ENCODE data around the gene SPARCL1.

The SPARCL1 gene

DNA sequence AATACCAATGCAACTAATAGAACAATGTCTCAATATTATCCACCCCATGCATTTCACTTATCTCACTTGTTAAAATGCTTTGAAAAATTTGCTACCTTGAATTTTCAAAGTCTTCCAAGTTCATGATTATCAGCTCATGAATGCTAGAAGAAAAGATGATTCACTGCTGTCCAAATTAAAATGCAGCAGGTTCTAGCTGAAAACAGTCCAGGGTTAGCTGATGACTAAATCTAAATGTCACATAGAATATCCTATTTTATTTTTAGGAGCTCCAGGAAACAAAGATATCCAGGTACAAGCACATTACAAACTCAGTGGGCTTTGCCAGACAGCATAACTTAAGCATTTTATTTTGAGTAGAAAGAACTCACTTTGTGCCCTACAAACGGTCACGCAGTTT, 38.0 kb upstream of the SPARCL1 start:
- TF ChIP-seq NFRKB (IDR thresholded peaks at IDR 0.05): no peak
- no peak for TF ChIP-seq FOXK2 (IDR thresholded peaks at IDR 0.05)
- TF ChIP-seq CTBP1 (IDR thresholded peaks at IDR 0.05; ENCODE audit: borderline replicate concordance): no peak
- no peak for TF ChIP-seq FOXM1 (IDR thresholded peaks at IDR 0.05; ENCODE audit: borderline replicate concordance)
- DNase-seq (ENCODE audit: extremely low spot score): no peak
- ChIA-PET CTCF (no interaction called here), POLR2A (no interaction called here)

DNA sequence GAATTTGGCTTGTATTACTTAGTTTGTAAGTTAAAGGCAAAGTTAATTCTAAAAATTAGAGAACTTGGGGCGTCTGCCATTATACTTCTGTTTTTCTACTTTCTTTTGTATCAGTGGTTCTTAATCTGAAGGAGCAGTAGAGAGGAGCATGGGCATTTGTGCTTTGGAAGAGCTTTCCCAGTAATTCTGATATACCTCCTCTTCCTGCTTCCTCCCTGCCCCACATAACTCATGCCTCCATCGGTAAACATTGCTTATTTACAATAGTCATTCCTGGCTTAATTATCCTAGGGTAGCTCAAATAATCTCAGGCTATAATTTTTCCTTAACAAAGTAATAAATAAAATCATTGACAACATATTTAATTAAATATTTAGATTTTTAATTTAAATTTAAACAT, 37.1 kb upstream of the SPARCL1 start:
- TF ChIP-seq ARNT (IDR thresholded peaks at IDR 0.05) (no peak), CTBP1 (IDR thresholded peaks at IDR 0.05; ENCODE audit: borderline replicate concordance) (no peak), FOXK2 (IDR thresholded peaks at IDR 0.05) (no peak), LEF1 (IDR thresholded peaks at IDR 0.05; ENCODE audit: borderline replicate concordance) (no peak), FOXM1 (IDR thresholded peaks at IDR 0.05; ENCODE audit: borderline replicate concordance) (no peak), ZNF384 (IDR thresholded peaks at IDR 0.05) (no peak), SP1 (IDR thresholded peaks at IDR 0.05) (no peak), SUZ12 (IDR thresholded peaks at IDR 0.05) (no peak), BHLHE40 (IDR thresholded peaks at IDR 0.05; ENCODE audit: borderline replicate concordance) (no peak), L3MBTL2 (conservative IDR thresholded peaks at IDR 0.05) (no peak), FOXA1 (IDR thresholded peaks at IDR 0.05) (no peak), TARDBP (IDR thresholded peaks at IDR 0.05) (no peak), ELF4 (IDR thresholded peaks at IDR 0.05) (no peak), NFRKB (IDR thresholded peaks at IDR 0.05) (no peak), PKNOX1 (IDR thresholded peaks at IDR 0.05) (no peak), HDGF (IDR thresholded peaks at IDR 0.05; ENCODE audit: borderline replicate concordance) (no peak)
- CTCF ChIA-PET: no interaction called here
- POLR2A ChIA-PET: no interaction called here
- DNase-seq (ENCODE audit: extremely low spot score): no peak

GRCh38 chr4:87565746-87566145, 36.6 kb upstream of the SPARCL1 start:
- POLR2A ChIA-PET: no interaction called here
- CTCF ChIA-PET: no interaction called here

GRCh38 chr4:87560802-87561201, 31.6 kb upstream of the SPARCL1 start:
- CTCF ChIA-PET: no interaction called here
- DNase-seq (ENCODE audit: extremely low spot score): no peak
- TF ChIP-seq NFRKB (IDR thresholded peaks at IDR 0.05): no peak
- TF ChIP-seq ELF4 (IDR thresholded peaks at IDR 0.05): no peak
- no peak for TF ChIP-seq PKNOX1 (IDR thresholded peaks at IDR 0.05)
- no peak for TF ChIP-seq BHLHE40 (IDR thresholded peaks at IDR 0.05; ENCODE audit: borderline replicate concordance)
- TF ChIP-seq FOXA1 (IDR thresholded peaks at IDR 0.05): no peak
- TF ChIP-seq CTBP1 (IDR thresholded peaks at IDR 0.05; ENCODE audit: borderline replicate concordance): no peak
- TF ChIP-seq LEF1 (IDR thresholded peaks at IDR 0.05; ENCODE audit: borderline replicate concordance): no peak
- no peak for TF ChIP-seq TARDBP (IDR thresholded peaks at IDR 0.05)
- no peak for TF ChIP-seq L3MBTL2 (conservative IDR thresholded peaks at IDR 0.05)
- no peak for TF ChIP-seq SP1 (IDR thresholded peaks at IDR 0.05)
- TF ChIP-seq HDGF (IDR thresholded peaks at IDR 0.05; ENCODE audit: borderline replicate concordance): no peak
- TF ChIP-seq FOXM1 (IDR thresholded peaks at IDR 0.05; ENCODE audit: borderline replicate concordance): no peak
- no peak for TF ChIP-seq SUZ12 (IDR thresholded peaks at IDR 0.05)
- no peak for TF ChIP-seq FOXK2 (IDR thresholded peaks at IDR 0.05)
- no peak for TF ChIP-seq ARNT (IDR thresholded peaks at IDR 0.05)
- TF ChIP-seq ZNF384 (IDR thresholded peaks at IDR 0.05): no peak
- POLR2A ChIA-PET: no interaction called here

More at GRCh38 chr4:87565746-87566145, 36.6 kb upstream of the SPARCL1 start:
- TF ChIP-seq ARNT (IDR thresholded peaks at IDR 0.05) (no peak), ELF4 (IDR thresholded peaks at IDR 0.05) (no peak), FOXM1 (IDR thresholded peaks at IDR 0.05; ENCODE audit: borderline replicate concordance) (no peak), HDGF (IDR thresholded peaks at IDR 0.05; ENCODE audit: borderline replicate concordance) (no peak), ZNF384 (IDR thresholded peaks at IDR 0.05) (no peak), BHLHE40 (IDR thresholded peaks at IDR 0.05; ENCODE audit: borderline replicate concordance) (no peak), FOXK2 (IDR thresholded peaks at IDR 0.05) (no peak)
- no peak for DNase-seq (ENCODE audit: extremely low spot score)

DNA sequence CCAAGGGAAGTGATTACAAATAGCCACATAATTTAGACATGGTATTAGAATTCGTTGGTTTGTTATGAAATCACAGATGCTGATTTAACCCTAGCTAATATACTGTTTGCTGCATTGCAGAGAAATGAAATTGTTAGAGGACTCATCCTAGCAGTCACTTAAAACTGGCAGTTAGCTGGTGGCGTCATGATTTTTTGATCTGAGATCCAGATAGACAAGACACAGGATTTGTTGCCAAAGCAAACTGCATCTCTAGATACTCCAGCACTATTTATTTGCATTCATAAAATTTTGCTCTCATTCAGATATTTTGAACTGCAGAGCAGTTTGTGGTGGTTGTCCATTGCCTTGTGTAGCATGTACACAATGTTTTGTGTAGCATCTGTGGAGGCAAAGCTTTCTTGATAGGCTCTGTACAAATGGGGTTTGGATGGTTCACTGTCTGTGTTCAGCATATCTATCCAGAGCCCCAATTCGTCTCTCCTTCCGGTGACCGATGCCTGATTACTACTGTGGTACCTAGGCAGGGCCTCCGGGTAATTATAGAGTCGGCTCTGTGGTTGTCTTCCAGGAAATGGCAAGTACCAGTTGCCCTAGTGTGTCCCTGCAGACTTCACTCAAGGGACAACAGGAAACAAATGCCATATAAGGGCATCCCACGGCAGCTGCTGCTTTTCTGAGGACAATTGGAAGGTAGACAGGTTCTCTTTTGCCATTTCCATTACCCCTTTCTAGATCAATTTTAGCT, 30.1 kb upstream of the SPARCL1 start:
- ChIA-PET CTCF (no interaction called here), POLR2A (no interaction called here)
- TF ChIP-seq FOXM1 (IDR thresholded peaks at IDR 0.05; ENCODE audit: borderline replicate concordance) (no peak), ARNT (IDR thresholded peaks at IDR 0.05) (no peak), L3MBTL2 (conservative IDR thresholded peaks at IDR 0.05) (no peak), HDGF (IDR thresholded peaks at IDR 0.05; ENCODE audit: borderline replicate concordance) (no peak), SP1 (IDR thresholded peaks at IDR 0.05) (no peak)
- DNase-seq (ENCODE audit: extremely low spot score): peak; percentile 17

GRCh38 chr4:87557348-87557747, 28.2 kb upstream of the SPARCL1 start:
- ChIA-PET CTCF (no interaction called here), POLR2A (no interaction called here)
- TF ChIP-seq SP1 (IDR thresholded peaks at IDR 0.05) (no peak), FOXM1 (IDR thresholded peaks at IDR 0.05; ENCODE audit: borderline replicate concordance) (no peak), ZNF384 (IDR thresholded peaks at IDR 0.05) (no peak), L3MBTL2 (conservative IDR thresholded peaks at IDR 0.05) (no peak), HDGF (IDR thresholded peaks at IDR 0.05; ENCODE audit: borderline replicate concordance) (no peak), ARNT (IDR thresholded peaks at IDR 0.05) (no peak), TARDBP (IDR thresholded peaks at IDR 0.05) (no peak), SUZ12 (IDR thresholded peaks at IDR 0.05) (no peak), LEF1 (IDR thresholded peaks at IDR 0.05; ENCODE audit: borderline replicate concordance) (no peak), ELF4 (IDR thresholded peaks at IDR 0.05) (no peak), BHLHE40 (IDR thresholded peaks at IDR 0.05; ENCODE audit: borderline replicate concordance) (no peak), FOXA1 (IDR thresholded peaks at IDR 0.05) (no peak), PKNOX1 (IDR thresholded peaks at IDR 0.05) (no peak)
- no peak for DNase-seq (ENCODE audit: extremely low spot score)
